CD14-positive monocyte (primary cell): ENCODE results near the gene GSTO2. TPM values are rescaled to one million over a fixed set of nuclear protein-coding genes. Genes with fewer than 3 reads are reported as not detected.

Source experiments
- DNase-seq, 3 donors: peaks; one replicate each; pipeline ENCODE4 v3.0.0-alpha.2; 2011 to 2022
- H2AFZ ChIP-seq: 2 replicates; pipeline ENCODE4 v1.6.0; 2012; ENCODE audit warnings: mild to moderate bottlenecking, low read depth, low read length, inconsistent platforms; ENCODE audit not compliant: insufficient read depth, poor library complexity, severe bottlenecking
- H3K27ac ChIP-seq, 2 donors: 1 replicate in 1 of 2; 2 replicates in 1 of 2; pipeline ENCODE4 v1.5.1; 2012 to 2013; ENCODE audit warnings: low read length in 2 of 2, control low read depth in 1 of 2, inconsistent platforms in 1 of 2, low read depth in 1 of 2, mild to moderate bottlenecking in 1 of 2
- H3K27me3 ChIP-seq, 2 donors: one replicate each; pipeline versions ENCODE4 v1.6.0 to v1.6.1; 2011 to 2013; ENCODE audit warnings: low read length in 2 of 2; ENCODE audit not compliant: control insufficient read depth in 2 of 2, insufficient read depth in 2 of 2
- H3K36me3 ChIP-seq, 2 donors: replicated peaks in 1 of 2; 1 replicate in 1 of 2; 2 replicates in 1 of 2; pipeline versions ENCODE4 v1.5.1 to v1.6.1; 2012 to 2013; ENCODE audit warnings: low read length in 2 of 2, control low read depth in 1 of 2, inconsistent platforms in 1 of 2, mild to moderate bottlenecking in 1 of 2; ENCODE audit not compliant: insufficient read depth in 2 of 2, control insufficient read depth in 1 of 2
- H3K4me1 ChIP-seq, 2 donors: 1 replicate in 1 of 2; 2 replicates in 1 of 2; pipeline versions ENCODE4 v1.5.1 to v1.6.1; 2012 to 2013; ENCODE audit warnings: low read length in 2 of 2, control low read depth in 1 of 2, inconsistent platforms in 1 of 2, mild to moderate bottlenecking in 1 of 2, moderate library complexity in 1 of 2; ENCODE audit not compliant: insufficient read depth in 2 of 2, control insufficient read depth in 1 of 2
- H3K4me2 ChIP-seq: replicated peaks from 2 replicates; pipeline ENCODE3; 2012; ENCODE audit warnings: low read length, moderate library complexity, mild to moderate bottlenecking; ENCODE audit not compliant: poor library complexity, severe bottlenecking; ENCODE audit errors: extremely low read depth
- H3K4me3 ChIP-seq, 3 experiments: fragments of 200-600 bp in 1 of 3; sonication (generic) in 1 of 3; replicated peaks in 1 of 3; 1 replicate in 2 of 3; 2 replicates in 1 of 3; pipeline ENCODE4 v1.5.1; 2011 to 2013; ENCODE audit warnings: low read length in 3 of 3, mild to moderate bottlenecking in 3 of 3, control low read depth in 2 of 3, low read depth in 2 of 3, inconsistent platforms in 1 of 3, moderate library complexity in 1 of 3
- H3K79me2 ChIP-seq: 2 replicates; pipeline ENCODE4 v1.6.0; 2012; ENCODE audit warnings: mild to moderate bottlenecking, control low read depth, inconsistent platforms, low read length, moderate library complexity; ENCODE audit not compliant: insufficient read depth
- H3K9ac ChIP-seq: 2 replicates; pipeline ENCODE4 v1.6.0; 2017; ENCODE audit warnings: low read length, mild to moderate bottlenecking; ENCODE audit not compliant: insufficient read depth, poor library complexity, severe bottlenecking
- H3K9me3 ChIP-seq, 2 donors: replicated peaks in 1 of 2; 1 replicate in 1 of 2; 2 replicates in 1 of 2; pipeline versions ENCODE4 v1.5.1 to v1.6.1; 2012 to 2013; ENCODE audit warnings: low read length in 2 of 2, control low read depth in 1 of 2; ENCODE audit not compliant: control insufficient read depth in 1 of 2, insufficient read depth in 1 of 2
- H4K20me1 ChIP-seq: 2 replicates; pipeline ENCODE4 v1.6.0; 2012; ENCODE audit warnings: mild to moderate bottlenecking, low read length, control low read depth, moderate library complexity; ENCODE audit not compliant: insufficient read depth
- H3K27ac Mint-ChIP-seq, 7 donors: one replicate each; pipeline ENCODE4 v1.8.0; 2020; ENCODE audit warnings: mild to moderate bottlenecking in 7 of 7, mixed read lengths in 7 of 7, moderate library complexity in 6 of 7, inconsistent platforms in 2 of 7
- H3K27me3 Mint-ChIP-seq, 3 donors: one replicate each; pipeline ENCODE4 v1.8.0; 2021 to 2022; ENCODE audit warnings: low read depth in 3 of 3, mild to moderate bottlenecking in 3 of 3, mixed read lengths in 3 of 3, moderate library complexity in 3 of 3, inconsistent platforms in 1 of 3
- H3K36me3 Mint-ChIP-seq, 2 donors: one replicate each; pipeline ENCODE4 v1.8.0; 2020; ENCODE audit warnings: mixed read lengths in 2 of 2, inconsistent platforms in 1 of 2, mild to moderate bottlenecking in 1 of 2
- H3K4me1 Mint-ChIP-seq: one replicate; pipeline ENCODE4 v1.8.0; 2020; ENCODE audit warnings: mild to moderate bottlenecking, mixed read lengths
- H3K4me3 Mint-ChIP-seq, 2 donors: one replicate each; pipeline ENCODE4 v1.8.0; 2020; ENCODE audit warnings: mild to moderate bottlenecking in 2 of 2, mixed read lengths in 2 of 2, moderate library complexity in 1 of 2
- H3K9me3 Mint-ChIP-seq, 7 donors: one replicate each; pipeline ENCODE4 v1.8.0; 2020 to 2022; ENCODE audit warnings: mixed read lengths in 7 of 7, mild to moderate bottlenecking in 6 of 7, moderate library complexity in 6 of 7, inconsistent platforms in 2 of 7
- WGBS: methylation state at CpG from one replicate; pipeline ENCODE4 v1.1.5; 2013; ENCODE audit warnings: missing lambda C conversion rate; ENCODE audit not compliant: insufficient coverage; 5-methylcytosine and 5-hydroxymethylcytosine counted together
- intact Hi-C, 2 donors: fragments of 100-400 bp; cut with micrococcal nuclease; formaldehyde crosslinking; loops; one replicate each; pipeline versions ENCODE4 v1.15.0 to v1.15.1; 2023
- polyA plus RNA-seq, 3 donors: library from polyadenylated mRNA; depleted of rRNA in 1 of 3; unstranded in 2 of 3; stranded (reverse) in 1 of 3; fragments of 300-500 nt in 2 of 3; fragments of >200 nt in 1 of 3; fragmentation: Illumina TruSeq in 2 of 3; gene quantifications; 1 replicate in 2 of 3; 2 replicates in 1 of 3; pipeline ENCODE4 v1.2.3, GENCODE V29; 2012 to 2021
- TF ChIP-seq, protein P1 (sequence below): fragments of 200-600 bp; IDR thresholded peaks from one replicate; pipeline ENCODE4 v1.8.0; 2022; ENCODE audit warnings: antibody characterized with exemption, mild to moderate bottlenecking

The GSTO2 gene
- polyA plus RNA-seq, 3 donors, result 0.16 to 0.26 TPM; not detected in 1

DNA sequence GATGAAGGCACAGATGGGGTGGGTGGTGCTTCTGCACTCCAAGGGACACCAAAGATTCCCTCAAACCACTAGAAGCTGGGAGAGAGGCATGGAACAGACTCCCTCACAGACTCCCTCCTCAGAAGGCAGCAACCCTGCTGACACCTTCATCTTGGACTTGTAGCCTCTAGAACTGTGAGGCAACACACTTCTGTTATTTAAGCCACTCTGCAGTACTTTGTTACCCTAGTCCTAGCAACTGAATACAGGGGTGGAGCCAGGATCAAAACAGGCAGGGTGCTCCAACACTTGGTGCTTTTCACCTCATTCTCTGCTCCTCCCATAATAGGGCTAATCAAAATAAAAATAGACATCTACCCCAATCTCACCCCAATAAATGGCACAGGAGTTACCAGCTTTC lies 16.6 kb upstream of the GSTO2 start:
- Histone ChIP-seq H3K4me3 (no peak overlapping the region), H2AFZ (no peak overlapping the region), H3K9ac (no peak overlapping the region), H3K79me2 (peaks cover 31% of the 10 kb centered on the region), H4K20me1 (peaks cover 16% of the 10 kb centered on the region), H3K36me3 (peaks cover under 1 to 5% of the 10 kb centered on the region in 2 donors), H3K27ac (no peak overlapping the region), H3K9me3 (peaks cover 0 to 3% of the 10 kb centered on the region in 2 donors), H3K27me3 (no peaks in the 10 kb centered on the region), H3K4me2 (no peak overlapping the region), H3K4me1 (peaks cover 36 to 41% of the 10 kb centered on the region in 2 donors)
- Mint-ChIP-seq H3K4me3 (no peak overlapping the region), H3K27ac (peak overlapping the region in 3 of 7 donors; percentile 19 to 86 (median 65)), H3K36me3 (peaks cover 8 to 10% of the 10 kb centered on the region in 2 donors), H3K9me3 (peaks cover 0 to 4% (median under 1%) of the 10 kb centered on the region in 7 donors), H3K4me1 (peaks cover 56% of the 10 kb centered on the region), H3K27me3 (peaks cover 0 to 5% (median 0%) of the 10 kb centered on the region in 3 donors)
- intact Hi-C loops, result loop anchor here (10.0 kb wide), 1 partner anchor 72 kb away; no protein-coding TSS in a partner anchor
- TF ChIP-seq, protein P1, sequence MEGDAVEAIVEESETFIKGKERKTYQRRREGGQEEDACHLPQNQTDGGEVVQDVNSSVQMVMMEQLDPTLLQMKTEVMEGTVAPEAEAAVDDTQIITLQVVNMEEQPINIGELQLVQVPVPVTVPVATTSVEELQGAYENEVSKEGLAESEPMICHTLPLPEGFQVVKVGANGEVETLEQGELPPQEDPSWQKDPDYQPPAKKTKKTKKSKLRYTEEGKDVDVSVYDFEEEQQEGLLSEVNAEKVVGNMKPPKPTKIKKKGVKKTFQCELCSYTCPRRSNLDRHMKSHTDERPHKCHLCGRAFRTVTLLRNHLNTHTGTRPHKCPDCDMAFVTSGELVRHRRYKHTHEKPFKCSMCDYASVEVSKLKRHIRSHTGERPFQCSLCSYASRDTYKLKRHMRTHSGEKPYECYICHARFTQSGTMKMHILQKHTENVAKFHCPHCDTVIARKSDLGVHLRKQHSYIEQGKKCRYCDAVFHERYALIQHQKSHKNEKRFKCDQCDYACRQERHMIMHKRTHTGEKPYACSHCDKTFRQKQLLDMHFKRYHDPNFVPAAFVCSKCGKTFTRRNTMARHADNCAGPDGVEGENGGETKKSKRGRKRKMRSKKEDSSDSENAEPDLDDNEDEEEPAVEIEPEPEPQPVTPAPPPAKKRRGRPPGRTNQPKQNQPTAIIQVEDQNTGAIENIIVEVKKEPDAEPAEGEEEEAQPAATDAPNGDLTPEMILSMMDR, result no peak
- DNase-seq, result no peak

DNA sequence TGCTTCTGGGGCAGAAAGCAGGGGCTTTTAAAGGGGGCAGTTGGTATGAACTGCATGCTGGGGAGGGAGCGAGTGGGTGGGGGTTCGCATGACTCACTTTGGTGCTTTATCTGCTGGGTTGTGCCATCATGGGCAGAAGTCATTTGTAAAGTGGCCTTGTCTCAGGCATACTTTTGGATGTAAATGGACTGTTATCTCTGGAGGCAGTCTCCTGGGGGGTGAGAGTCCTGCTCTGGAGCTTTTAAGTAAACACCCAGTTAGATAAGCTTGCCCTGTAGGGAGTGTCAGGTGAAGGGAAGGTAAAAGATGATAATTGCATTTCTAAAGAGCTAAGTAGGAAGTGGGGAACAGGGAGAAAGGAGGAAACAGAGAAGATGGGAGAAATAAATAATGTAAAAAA lies 15.9 kb upstream of the GSTO2 start:
- peaks cover 0 to 5% (median 0%) of the 10 kb centered on the region in 3 donors for H3K27me3 Mint-ChIP-seq
- intact Hi-C loops, result loop anchor here (10.0 kb wide), 1 partner anchor 72 kb away; no protein-coding TSS in a partner anchor
- peaks cover 32 to 42% of the 10 kb centered on the region in 2 donors for H3K4me1 ChIP-seq
- peaks cover 24% of the 10 kb centered on the region for H4K20me1 ChIP-seq
- H3K27me3 ChIP-seq, result no peaks in the 10 kb centered on the region
- no peak for DNase-seq
- H3K36me3 ChIP-seq, result peaks cover 5 to 13% of the 10 kb centered on the region in 2 donors
- 93% methylated on average over 2 of the region's 2 CpGs for WGBS
- peaks cover 15 to 16% of the 10 kb centered on the region in 2 donors for H3K36me3 Mint-ChIP-seq
- peak overlapping the region in 5 of 7 donors; percentile 55 to 99 (median 96) for H3K27ac Mint-ChIP-seq
- peaks cover 0 to 4% (median 0%) of the 10 kb centered on the region in 7 donors for H3K9me3 Mint-ChIP-seq
- H3K4me1 Mint-ChIP-seq, result peaks cover 54% of the 10 kb centered on the region
- no peak overlapping the region for H2AFZ ChIP-seq
- H3K4me3 Mint-ChIP-seq, result peak overlapping the region in 1 of 2 donors; percentile 37
- peaks cover 0 to 3% of the 10 kb centered on the region in 2 donors for H3K9me3 ChIP-seq
- no peak overlapping the region for H3K4me3 ChIP-seq
- H3K4me2 ChIP-seq, result no peak overlapping the region
- no peak overlapping the region for H3K27ac ChIP-seq
- TF ChIP-seq, protein P1, result no peak
- no peak overlapping the region for H3K9ac ChIP-seq
- peaks cover 38% of the 10 kb centered on the region for H3K79me2 ChIP-seq
